Measurements from ENCODE around the gene FRMD4A.

Gene FRMD4A

GRCh38 chr10:14247377-14248116 lies 83.2 kb downstream of the FRMD4A start:
- Histone ChIP-seq H3K36me3 (ENCODE audit: low read depth) (no peaks in the 10 kb centered on the region), H3K4me3 (ENCODE audit: severe bottlenecking) (no peak overlapping the region), H3K27ac (ENCODE audit: poor library complexity, severe bottlenecking) (no peak overlapping the region), H3K9me3 (ENCODE audit: severe bottlenecking) (peaks cover 2% of the 10 kb centered on the region), H3K4me1 (ENCODE audit: insufficient read depth, poor library complexity, severe bottlenecking) (peaks cover 4% of the 10 kb centered on the region), H3K27me3 (ENCODE audit: insufficient read depth, poor library complexity, severe bottlenecking) (no peaks in the 10 kb centered on the region)
- no peak for ATAC-seq (ENCODE audit: low read depth)
- TF ChIP-seq, protein P1, sequence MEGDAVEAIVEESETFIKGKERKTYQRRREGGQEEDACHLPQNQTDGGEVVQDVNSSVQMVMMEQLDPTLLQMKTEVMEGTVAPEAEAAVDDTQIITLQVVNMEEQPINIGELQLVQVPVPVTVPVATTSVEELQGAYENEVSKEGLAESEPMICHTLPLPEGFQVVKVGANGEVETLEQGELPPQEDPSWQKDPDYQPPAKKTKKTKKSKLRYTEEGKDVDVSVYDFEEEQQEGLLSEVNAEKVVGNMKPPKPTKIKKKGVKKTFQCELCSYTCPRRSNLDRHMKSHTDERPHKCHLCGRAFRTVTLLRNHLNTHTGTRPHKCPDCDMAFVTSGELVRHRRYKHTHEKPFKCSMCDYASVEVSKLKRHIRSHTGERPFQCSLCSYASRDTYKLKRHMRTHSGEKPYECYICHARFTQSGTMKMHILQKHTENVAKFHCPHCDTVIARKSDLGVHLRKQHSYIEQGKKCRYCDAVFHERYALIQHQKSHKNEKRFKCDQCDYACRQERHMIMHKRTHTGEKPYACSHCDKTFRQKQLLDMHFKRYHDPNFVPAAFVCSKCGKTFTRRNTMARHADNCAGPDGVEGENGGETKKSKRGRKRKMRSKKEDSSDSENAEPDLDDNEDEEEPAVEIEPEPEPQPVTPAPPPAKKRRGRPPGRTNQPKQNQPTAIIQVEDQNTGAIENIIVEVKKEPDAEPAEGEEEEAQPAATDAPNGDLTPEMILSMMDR (IDR thresholded peaks at IDR 0.05; ENCODE audit: poor library complexity, severe bottlenecking), result no peak
- no peak for DNase-seq (ENCODE audit: low spot score)

GRCh38 chr10:14244801-14245211 lies 85.9 kb downstream of the FRMD4A start:
- H3K9me3 ChIP-seq (ENCODE audit: severe bottlenecking), result no peaks in the 10 kb centered on the region
- H3K36me3 ChIP-seq (ENCODE audit: low read depth), result no peaks in the 10 kb centered on the region
- H3K27ac ChIP-seq (ENCODE audit: poor library complexity, severe bottlenecking), result no peak overlapping the region
- no peak for DNase-seq (ENCODE audit: low spot score)
- peak; percentile 41; the same call in 2 of the 3 replicates for ATAC-seq (ENCODE audit: low read depth)
- TF ChIP-seq, protein P1 (IDR thresholded peaks at IDR 0.05; ENCODE audit: poor library complexity, severe bottlenecking), result no peak
- no peak overlapping the region for H3K4me3 ChIP-seq (ENCODE audit: severe bottlenecking)
- H3K4me1 ChIP-seq (ENCODE audit: insufficient read depth, poor library complexity, severe bottlenecking), result peaks cover 4% of the 10 kb centered on the region
- no peaks in the 10 kb centered on the region for H3K27me3 ChIP-seq (ENCODE audit: insufficient read depth, poor library complexity, severe bottlenecking)

DNA sequence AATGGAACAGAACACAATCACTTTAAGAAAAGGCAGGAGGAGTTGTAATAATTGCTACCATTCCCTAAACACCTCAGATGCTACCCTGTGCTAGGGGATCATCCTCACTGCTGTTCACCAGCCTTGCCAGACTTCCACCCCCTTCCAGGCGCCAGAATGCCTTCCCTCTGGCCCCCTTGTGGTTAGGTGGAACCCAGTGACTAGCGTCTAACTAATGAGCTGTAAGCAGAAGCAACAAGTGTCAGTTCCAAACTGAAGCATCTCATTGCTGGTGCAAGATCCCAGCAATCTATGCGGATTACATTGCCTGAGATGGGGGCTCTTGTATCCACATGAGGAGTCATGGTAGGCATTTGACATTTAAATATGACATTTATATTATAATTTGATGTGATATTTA lies 86.6 kb downstream of the FRMD4A start:
- no peak for ATAC-seq (ENCODE audit: low read depth)
- TF ChIP-seq, protein P1 (IDR thresholded peaks at IDR 0.05; ENCODE audit: poor library complexity, severe bottlenecking), result no peak
- Histone ChIP-seq H3K36me3 (ENCODE audit: low read depth) (no peaks in the 10 kb centered on the region), H3K4me3 (ENCODE audit: severe bottlenecking) (no peak overlapping the region), H3K27me3 (ENCODE audit: insufficient read depth, poor library complexity, severe bottlenecking) (no peaks in the 10 kb centered on the region), H3K9me3 (ENCODE audit: severe bottlenecking) (no peaks in the 10 kb centered on the region), H3K4me1 (ENCODE audit: insufficient read depth, poor library complexity, severe bottlenecking) (peaks cover 4% of the 10 kb centered on the region), H3K27ac (ENCODE audit: poor library complexity, severe bottlenecking) (no peak overlapping the region)
- DNase-seq (ENCODE audit: low spot score), result no peak

GRCh38 chr10:14243221-14243620 lies 87.5 kb downstream of the FRMD4A start:
- DNase-seq (ENCODE audit: low spot score) (no peak), ATAC-seq (ENCODE audit: low read depth) (no peak)
- Histone ChIP-seq H3K27ac (ENCODE audit: poor library complexity, severe bottlenecking) (no peak overlapping the region), H3K9me3 (ENCODE audit: severe bottlenecking) (no peaks in the 10 kb centered on the region), H3K36me3 (ENCODE audit: low read depth) (no peaks in the 10 kb centered on the region), H3K4me1 (ENCODE audit: insufficient read depth, poor library complexity, severe bottlenecking) (peaks cover 4% of the 10 kb centered on the region), H3K4me3 (ENCODE audit: severe bottlenecking) (no peak overlapping the region), H3K27me3 (ENCODE audit: insufficient read depth, poor library complexity, severe bottlenecking) (no peaks in the 10 kb centered on the region)
- TF ChIP-seq, protein P1 (IDR thresholded peaks at IDR 0.05; ENCODE audit: poor library complexity, severe bottlenecking), result no peak

- TF ChIP-seq, protein P1 (IDR thresholded peaks at IDR 0.05; ENCODE audit: poor library complexity, severe bottlenecking), result no peak
- no peaks in the 10 kb centered on the region for H3K9me3 ChIP-seq (ENCODE audit: severe bottlenecking)
- ATAC-seq (ENCODE audit: low read depth), result no peak
- H3K4me1 ChIP-seq (ENCODE audit: insufficient read depth, poor library complexity, severe bottlenecking), result peaks cover 4% of the 10 kb centered on the region
- no peak overlapping the region for H3K4me3 ChIP-seq (ENCODE audit: severe bottlenecking)
- no peaks in the 10 kb centered on the region for H3K36me3 ChIP-seq (ENCODE audit: low read depth)
- H3K27ac ChIP-seq (ENCODE audit: poor library complexity, severe bottlenecking), result no peak overlapping the region
- no peak for DNase-seq (ENCODE audit: low spot score)
- no peaks in the 10 kb centered on the region for H3K27me3 ChIP-seq (ENCODE audit: insufficient read depth, poor library complexity, severe bottlenecking)
Observed at GRCh38 chr10:14241196-14241595, 89.5 kb downstream of the FRMD4A start.
